T-cell (primary cell): ENCODE results near the gene SAA4. TPM values are rescaled to one million over a fixed set of nuclear protein-coding genes. Genes with fewer than 3 reads are reported as not detected.

Experiments used
- total RNA-seq, 35 experiments: library from RNA in 6 of 35; stranded (reverse) in 6 of 35; fragments of 120-200 nt in 1 of 35; gene quantifications; one replicate each; pipeline versions ENCODE4 v1.2.1 to v1.2.4 and lab custom pipeline; 2013 to 2026

SAA4 gene
- total RNA-seq, 5 donors from 2014 or later (not counting 1 experiment from before 2014, with no cell fraction given) = 0.54 to 0.93 (median 0.63) TPM; not detected in 2

Other genes with a start within 250 kb of the SAA4 start
- gene SERGEF, start 223.8 kb downstream of the SAA4 start, total RNA-seq = 10 to 100 TPM; 45.9 to 59.1 (median 55.9) TPM
- gene TPH1, start 190.5 kb downstream of the SAA4 start, total RNA-seq = 1 to 10 TPM in 3 of 5 donors, under 1 TPM in 2; 0.38 to 1.3 (median 1.1) TPM
- gene SAAL1, start 130.7 kb downstream of the SAA4 start, total RNA-seq = 10 to 100 TPM; 17.2 to 22.5 (median 18.8) TPM
- gene MRGPRX3, start 104.2 kb downstream of the SAA4 start, total RNA-seq = not detected
- gene MRGPRX4, start 64.0 kb downstream of the SAA4 start, total RNA-seq = not detected
- gene SAA2, start 11.9 kb upstream of the SAA4 start, total RNA-seq = 10 to 100 TPM in 1 of 5 donors, 1 to 10 TPM in 2, not detected in 2; 7.4 to 10.2 (median 8.3) TPM
- gene SAA1, start 29.5 kb upstream of the SAA4 start, total RNA-seq = 10 to 100 TPM in 1 of 5 donors, 1 to 10 TPM in 2, not detected in 2; 7.6 to 12.9 (median 9.4) TPM
- gene HPS5, start 85.3 kb upstream of the SAA4 start, total RNA-seq = 10 to 100 TPM; 12.9 to 17.9 (median 14.3) TPM
- 10 to 100 TPM; 25.9 to 44.8 (median 37.5) TPM for gene GTF2H1, start 85.8 kb upstream of the SAA4 start, total RNA-seq
- 100 to 1,000 TPM; 130 to 323 (median 161) TPM for gene LDHA, start 157.8 kb upstream of the SAA4 start, total RNA-seq
- gene LDHC, start 175.5 kb upstream of the SAA4 start, total RNA-seq = under 1 TPM in 1 of 5 donors, not detected in 4; 0.82 TPM
- gene LDHAL6A, start 219.1 kb upstream of the SAA4 start, total RNA-seq = under 1 TPM in 1 of 5 donors, not detected in 4; 0.46 TPM